ENCODE results near the gene LRRC36.

The LRRC36 gene

GRCh38 chr16:67399218-67399733 is 72.7 kb downstream of the LRRC36 start:
- TF ChIP-seq REST (IDR thresholded peaks at IDR 0.05; ENCODE audit: insufficient replicate concordance, low read depth) (no peak), CTCF (IDR thresholded peaks at IDR 0.05; ENCODE audit: insufficient read depth, low read length) (peak; percentile 53), GABPA (IDR thresholded peaks at IDR 0.05; ENCODE audit: low read depth) (no peak), SPI1 (IDR thresholded peaks at IDR 0.05; ENCODE audit: borderline replicate concordance, low read depth) (no peak)
- Histone ChIP-seq H3K27me3 (ENCODE audit: insufficient read depth, poor library complexity, severe bottlenecking) (peaks cover under 1% of the 10 kb centered on the region), H3K4me3 (replicated peaks; ENCODE audit: insufficient read depth, low read length) (no peak overlapping the region), H3K27ac (replicated peaks) (no peak overlapping the region)
- DNase-seq (ENCODE audit: low read depth in 1 of 2, low spot score in 1 of 2): peak in 1 of 2 experiments; percentile 36

GRCh38 chr16:67399749-67400704 is 73.4 kb downstream of the LRRC36 start:
- Histone ChIP-seq H3K4me3 (replicated peaks; ENCODE audit: insufficient read depth, low read length) (no peak overlapping the region), H3K27me3 (ENCODE audit: insufficient read depth, poor library complexity, severe bottlenecking) (no peaks in the 10 kb centered on the region), H3K27ac (replicated peaks) (no peak overlapping the region)
- TF ChIP-seq SPI1 (IDR thresholded peaks at IDR 0.05; ENCODE audit: borderline replicate concordance, low read depth) (no peak), CTCF (IDR thresholded peaks at IDR 0.05; ENCODE audit: insufficient read depth, low read length) (no peak), GABPA (IDR thresholded peaks at IDR 0.05; ENCODE audit: low read depth) (no peak), REST (IDR thresholded peaks at IDR 0.05; ENCODE audit: insufficient replicate concordance, low read depth) (no peak), POLR2AphosphoS5 (IDR thresholded peaks at IDR 0.05; ENCODE audit: low read depth) (no peak)
- DNase-seq (ENCODE audit: low read depth in 1 of 2, low spot score in 1 of 2): no peak

- Histone ChIP-seq H3K27ac (replicated peaks) (no peak overlapping the region), H3K4me3 (replicated peaks; ENCODE audit: insufficient read depth, low read length) (no peak overlapping the region)
These were observed 74.3 kb downstream of the LRRC36 start for GRCh38 chr16:67400901-67401300.

More at GRCh38 chr16:67400901-67401300, 74.3 kb downstream of the LRRC36 start:
- TF ChIP-seq SPI1 (IDR thresholded peaks at IDR 0.05; ENCODE audit: borderline replicate concordance, low read depth) (no peak), POLR2AphosphoS5 (IDR thresholded peaks at IDR 0.05; ENCODE audit: low read depth) (no peak), GABPA (IDR thresholded peaks at IDR 0.05; ENCODE audit: low read depth) (no peak), CTCF (IDR thresholded peaks at IDR 0.05; ENCODE audit: insufficient read depth, low read length) (no peak), REST (IDR thresholded peaks at IDR 0.05; ENCODE audit: insufficient replicate concordance, low read depth) (no peak)
- DNase-seq (ENCODE audit: low read depth in 1 of 2, low spot score in 1 of 2): no peak
- no peaks in the 10 kb centered on the region for H3K27me3 ChIP-seq (ENCODE audit: insufficient read depth, poor library complexity, severe bottlenecking)
